Type B pancreatic cell (in vitro differentiated cells): ENCODE results near the gene NDUFA12. TPM values are rescaled to one million over a fixed set of nuclear protein-coding genes. Genes with fewer than 3 reads are reported as not detected.

Experiments used
- DNase-seq: peaks from one replicate; pipeline ENCODE4 v3.0.0; 2021; ENCODE audit warnings: mixed read lengths; ENCODE audit not compliant: unreplicated experiment; ENCODE audit errors: extremely low spot score
- H3K27ac Mint-ChIP-seq: 2 replicates; pipeline ENCODE4 v1.8.0; 2021; ENCODE audit warnings: mild to moderate bottlenecking, mixed read lengths
- H3K27me3 Mint-ChIP-seq: 2 replicates; pipeline ENCODE4 v1.8.0; 2021; ENCODE audit warnings: mixed read lengths
- H3K36me3 Mint-ChIP-seq: 2 replicates; pipeline ENCODE4 v1.8.0; 2021; ENCODE audit warnings: mixed read lengths
- H3K4me1 Mint-ChIP-seq: one replicate; pipeline ENCODE4 v1.8.0; 2021; ENCODE audit warnings: mixed read lengths; ENCODE audit not compliant: unreplicated experiment
- H3K4me3 Mint-ChIP-seq: 2 replicates; pipeline ENCODE4 v1.8.0; 2021; ENCODE audit warnings: mild to moderate bottlenecking, mixed read lengths
- H3K9me3 Mint-ChIP-seq: 2 replicates; pipeline ENCODE4 v1.8.0; 2021; ENCODE audit warnings: mixed read lengths
- total RNA-seq: library from RNA; stranded (reverse); gene quantifications from 2 replicates; pipeline ENCODE4 v1.2.1, GENCODE V29; 2021; ENCODE audit warnings: low replicate concordance
- TF ChIP-seq, protein P1 (sequence below): fragments of 200-600 bp; sonication (generic); conservative IDR thresholded peaks from 2 replicates; pipeline ENCODE4 v1.5.0; 2021; ENCODE audit warnings: antibody characterized with exemption, mild to moderate bottlenecking

NDUFA12 gene
- total RNA-seq, 1 donor from 2014 or later, result 109 TPM

DNA sequence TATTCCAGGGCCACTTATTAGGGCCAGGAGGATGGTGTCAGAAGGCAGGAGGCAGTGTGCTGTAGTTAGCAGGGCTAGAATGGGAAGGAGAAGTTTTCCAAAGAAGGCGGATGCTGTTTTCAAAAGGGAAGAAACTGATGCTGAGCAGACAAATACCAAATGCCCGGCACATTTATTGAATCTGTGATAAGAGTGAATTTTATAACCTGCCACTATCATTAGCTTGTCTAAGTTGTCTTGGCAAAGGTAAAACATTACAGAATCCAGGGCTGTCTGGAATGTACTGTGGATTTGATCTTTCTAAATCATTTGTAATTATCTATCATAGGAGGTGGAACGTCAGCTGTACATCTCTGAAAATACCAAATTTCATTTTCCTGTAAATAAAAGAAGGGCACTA is 40.8 kb downstream of the NDUFA12 start:
- Mint-ChIP-seq H3K9me3 (no peaks in the 10 kb centered on the region), H3K27me3 (no peaks in the 10 kb centered on the region), H3K27ac (no peak overlapping the region), H3K36me3 (no peaks in the 10 kb centered on the region), H3K4me1 (peaks cover 3% of the 10 kb centered on the region), H3K4me3 (no peak overlapping the region)
- TF ChIP-seq, protein P1, sequence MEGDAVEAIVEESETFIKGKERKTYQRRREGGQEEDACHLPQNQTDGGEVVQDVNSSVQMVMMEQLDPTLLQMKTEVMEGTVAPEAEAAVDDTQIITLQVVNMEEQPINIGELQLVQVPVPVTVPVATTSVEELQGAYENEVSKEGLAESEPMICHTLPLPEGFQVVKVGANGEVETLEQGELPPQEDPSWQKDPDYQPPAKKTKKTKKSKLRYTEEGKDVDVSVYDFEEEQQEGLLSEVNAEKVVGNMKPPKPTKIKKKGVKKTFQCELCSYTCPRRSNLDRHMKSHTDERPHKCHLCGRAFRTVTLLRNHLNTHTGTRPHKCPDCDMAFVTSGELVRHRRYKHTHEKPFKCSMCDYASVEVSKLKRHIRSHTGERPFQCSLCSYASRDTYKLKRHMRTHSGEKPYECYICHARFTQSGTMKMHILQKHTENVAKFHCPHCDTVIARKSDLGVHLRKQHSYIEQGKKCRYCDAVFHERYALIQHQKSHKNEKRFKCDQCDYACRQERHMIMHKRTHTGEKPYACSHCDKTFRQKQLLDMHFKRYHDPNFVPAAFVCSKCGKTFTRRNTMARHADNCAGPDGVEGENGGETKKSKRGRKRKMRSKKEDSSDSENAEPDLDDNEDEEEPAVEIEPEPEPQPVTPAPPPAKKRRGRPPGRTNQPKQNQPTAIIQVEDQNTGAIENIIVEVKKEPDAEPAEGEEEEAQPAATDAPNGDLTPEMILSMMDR, result no peak
- no peak for DNase-seq

DNA sequence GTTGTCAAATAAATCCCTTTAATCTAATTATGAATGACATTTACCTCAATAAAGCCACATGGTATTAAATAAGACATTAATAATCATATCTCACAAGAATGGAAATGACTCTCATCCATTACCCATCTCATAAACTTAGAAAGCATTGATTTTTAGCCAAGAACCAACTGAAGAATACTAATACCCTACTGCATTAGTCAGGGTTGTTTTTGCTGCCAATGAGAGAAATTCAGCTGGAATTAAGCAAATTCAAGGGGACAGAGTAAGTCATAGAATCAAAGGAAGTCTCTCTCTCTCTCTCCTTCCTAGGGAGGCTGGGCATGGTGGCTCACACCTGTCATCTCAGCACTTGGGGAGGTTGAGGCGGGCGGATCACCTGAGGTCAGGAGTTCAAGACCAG is 41.6 kb downstream of the NDUFA12 start:
- Mint-ChIP-seq H3K9me3 (no peaks in the 10 kb centered on the region), H3K4me1 (peaks cover 8% of the 10 kb centered on the region), H3K27ac (no peak overlapping the region), H3K27me3 (no peaks in the 10 kb centered on the region), H3K36me3 (no peaks in the 10 kb centered on the region), H3K4me3 (no peak overlapping the region)
- TF ChIP-seq, protein P1, result no peak
- DNase-seq, result no peak

DNA sequence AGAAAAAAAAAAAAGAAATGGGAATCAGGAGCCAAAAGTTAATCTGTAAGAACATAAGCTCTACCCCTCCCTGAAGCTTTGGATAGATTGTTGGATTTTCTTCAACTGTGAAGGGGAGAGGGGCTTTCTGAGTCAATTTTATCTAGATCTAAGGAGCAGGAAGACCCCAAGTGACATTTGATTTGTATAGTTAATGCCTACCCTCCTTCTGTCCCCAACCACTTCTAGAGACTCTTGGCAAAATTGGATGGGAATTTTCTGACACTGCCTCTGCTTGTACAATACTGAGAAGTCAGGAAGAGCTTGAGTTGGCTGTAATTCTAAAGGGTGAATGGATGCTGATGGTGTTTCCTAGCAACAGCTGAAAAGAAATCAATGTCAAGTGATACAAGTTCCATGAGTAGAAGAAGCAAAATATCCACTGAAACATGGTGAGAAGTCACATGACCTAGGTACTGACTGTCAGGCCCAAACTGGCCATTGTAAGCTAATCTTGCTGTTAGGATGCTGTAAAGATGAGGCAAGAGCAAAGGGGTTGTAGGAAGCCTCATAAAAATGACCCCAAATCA is 42.2 kb downstream of the NDUFA12 start:
- Mint-ChIP-seq H3K9me3 (no peaks in the 10 kb centered on the region), H3K36me3 (no peaks in the 10 kb centered on the region), H3K4me1 (peaks cover 9% of the 10 kb centered on the region), H3K27ac (no peak overlapping the region), H3K4me3 (no peak overlapping the region), H3K27me3 (no peaks in the 10 kb centered on the region)
- TF ChIP-seq, protein P1, result no peak
- no peak for DNase-seq

DNA sequence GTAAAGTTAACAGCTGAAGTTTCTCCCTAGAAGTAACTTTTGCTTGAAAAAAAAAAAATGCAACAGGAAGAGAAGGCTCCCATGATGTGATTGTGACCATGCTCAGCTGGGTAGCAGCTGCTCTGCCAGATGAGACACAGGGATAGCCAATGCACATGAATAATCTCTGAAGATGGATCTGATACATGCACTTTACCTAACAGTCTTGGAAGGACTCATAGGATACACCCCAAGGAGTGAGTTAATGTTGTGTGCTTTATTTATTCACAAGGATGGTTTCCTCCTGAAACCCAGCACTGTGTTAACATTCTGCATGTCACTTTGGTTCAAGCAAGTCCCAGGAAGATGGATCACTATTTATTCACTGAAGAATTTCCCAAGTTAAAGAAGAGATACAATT is 46.5 kb downstream of the NDUFA12 start:
- peaks cover 6% of the 10 kb centered on the region for H3K4me1 Mint-ChIP-seq
- no peak overlapping the region for H3K4me3 Mint-ChIP-seq
- H3K36me3 Mint-ChIP-seq, result no peaks in the 10 kb centered on the region
- no peak overlapping the region for H3K27ac Mint-ChIP-seq
- H3K27me3 Mint-ChIP-seq, result peaks cover 13% of the 10 kb centered on the region
- no peaks in the 10 kb centered on the region for H3K9me3 Mint-ChIP-seq
- DNase-seq, result no peak
- TF ChIP-seq, protein P1, result no peak

DNA sequence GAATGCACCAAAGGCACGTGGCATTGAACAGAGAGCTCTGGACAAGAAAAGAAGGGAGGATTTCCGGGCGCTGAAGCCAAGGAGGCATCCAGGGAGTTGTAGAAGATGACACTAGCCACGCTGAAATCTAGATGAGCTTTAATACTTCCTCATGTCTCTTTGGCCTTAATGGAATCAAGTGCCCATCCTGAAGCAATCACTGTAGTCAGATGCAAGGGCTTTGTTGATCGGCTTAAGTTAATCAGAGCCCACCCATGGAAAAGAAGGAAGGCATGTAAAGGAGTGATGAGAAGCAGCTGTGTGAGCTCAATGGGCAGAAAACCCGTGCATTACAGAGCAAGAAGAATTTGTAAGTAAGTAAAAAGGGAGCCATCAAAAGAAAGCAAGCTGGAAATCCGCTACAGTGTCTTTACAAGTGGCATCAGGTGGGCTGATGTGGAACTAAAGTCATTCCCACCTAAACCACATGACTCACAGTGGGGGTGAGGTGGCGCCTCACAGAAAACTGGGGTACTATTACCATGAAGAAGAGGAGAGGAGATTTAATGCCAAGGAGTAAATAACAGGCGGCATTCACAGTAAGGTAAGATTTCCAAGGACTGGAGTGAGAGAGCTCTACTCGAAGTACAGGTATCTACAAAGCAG is 48.4 kb downstream of the NDUFA12 start:
- no peak overlapping the region for H3K4me3 Mint-ChIP-seq
- H3K27me3 Mint-ChIP-seq, result peaks cover 14% of the 10 kb centered on the region
- peaks cover 6% of the 10 kb centered on the region for H3K4me1 Mint-ChIP-seq
- no peaks in the 10 kb centered on the region for H3K36me3 Mint-ChIP-seq
- H3K9me3 Mint-ChIP-seq, result no peaks in the 10 kb centered on the region
- TF ChIP-seq, protein P1, result no peak
- no peak for DNase-seq
- H3K27ac Mint-ChIP-seq, result no peak overlapping the region
